DOHH2 (cell line): ENCODE data around the gene SPEM3.

Experiments
- H3F3A ChIP-seq: fragments of 200-600 bp; sonication (generic), shearing (Covaris generic); 2 replicates; pipeline ENCODE4 v1.6.0; 2016; ENCODE audit warnings: antibody characterized with exemption, mild to moderate bottlenecking; ENCODE audit not compliant: control insufficient read depth, insufficient read depth
- H3K27ac ChIP-seq: fragments of 200-600 bp; sonication (generic); 2 replicates; pipeline ENCODE4 v1.5.1; 2014; ENCODE audit warnings: low read depth, mild to moderate bottlenecking, low read length, moderate library complexity
- H3K27me3 ChIP-seq: fragments of 200-600 bp; sonication (generic); 2 replicates; pipeline ENCODE4 v1.6.1; 2014; ENCODE audit warnings: mild to moderate bottlenecking, low read length, mixed read lengths; ENCODE audit not compliant: control insufficient read depth
- H3K36me3 ChIP-seq: fragments of 200-600 bp; sonication (generic); 2 replicates; pipeline ENCODE4 v1.6.1; 2014; ENCODE audit warnings: mild to moderate bottlenecking, low read length, moderate library complexity, mixed read lengths; ENCODE audit not compliant: control insufficient read depth
- H3K4me1 ChIP-seq: fragments of 200-600 bp; sonication (generic); 2 replicates; pipeline ENCODE4 v1.6.1; 2014; ENCODE audit warnings: mild to moderate bottlenecking, low read length, mixed read lengths; ENCODE audit not compliant: control insufficient read depth
- H3K4me2 ChIP-seq: fragments of 200-600 bp; sonication (generic); 2 replicates; pipeline ENCODE4 v1.6.0; 2014; ENCODE audit warnings: mild to moderate bottlenecking, low read length, moderate library complexity
- H3K4me3 ChIP-seq: fragments of 200-600 bp; sonication (generic); 2 replicates; pipeline ENCODE4 v1.5.1; 2014; ENCODE audit warnings: mild to moderate bottlenecking, low read length, mixed read lengths
- H3K79me2 ChIP-seq: fragments of 200-600 bp; sonication (generic); 2 replicates; pipeline ENCODE4 v1.6.1; 2014; ENCODE audit warnings: mild to moderate bottlenecking, low read length, mixed read lengths; ENCODE audit not compliant: control insufficient read depth
- H3K9me2 ChIP-seq: fragments of 200-600 bp; sonication (generic); replicated peaks from 2 replicates; pipeline ENCODE4 v1.6.1; 2014; ENCODE audit warnings: mild to moderate bottlenecking, low read length, mixed read lengths; ENCODE audit not compliant: control insufficient read depth
- H3K9me3 ChIP-seq: fragments of 200-600 bp; sonication (generic); 2 replicates; pipeline ENCODE4 v1.6.1; 2014; ENCODE audit warnings: antibody characterized with exemption, low read length, mixed read lengths; ENCODE audit not compliant: control insufficient read depth, insufficient read depth
- H4K20me1 ChIP-seq: fragments of 200-600 bp; sonication (generic); 2 replicates; pipeline ENCODE4 v1.6.0; 2014; ENCODE audit warnings: low read depth, mild to moderate bottlenecking, antibody characterized with exemption, low read length, moderate library complexity; ENCODE audit not compliant: control insufficient read depth, insufficient read depth
- CTCF ChIP-seq: fragments of 200-600 bp; sonication (generic); IDR thresholded peaks from one replicate; pipeline ENCODE4 v1.5.1; 2014; ENCODE audit warnings: antibody characterized with exemption, mild to moderate bottlenecking, low read depth, low read length; ENCODE audit not compliant: poor library complexity, severe bottlenecking
- EZH2phosphoT487 ChIP-seq: fragments of 200-600 bp; sonication (generic); IDR thresholded peaks from 2 replicates; pipeline ENCODE4 v1.6.1; 2017; ENCODE audit warnings: borderline replicate concordance, mild to moderate bottlenecking, antibody characterized with exemption, low read length, moderate library complexity, mixed read lengths

The SPEM3 gene

GRCh38 chr17:7462474-7463371 lies 34.1 kb downstream of the SPEM3 start:
- Histone ChIP-seq H3K4me3 (no peak overlapping the region), H3K4me1 (peaks cover 18% of the 10 kb centered on the region), H3F3A (0 out of 2 replicates have a peak, but pooled peaks cover 2% of the 10 kb centered on the region), H4K20me1 (no peaks in the 10 kb centered on the region), H3K36me3 (no peaks in the 10 kb centered on the region; the same call in 1 of the 2 replicates), H3K4me2 (no peak overlapping the region), H3K27me3 (no peaks in the 10 kb centered on the region), H3K9me3 (no peaks in the 10 kb centered on the region), H3K79me2 (peaks cover 7% of the 10 kb centered on the region), H3K9me2 (no peaks in the 10 kb centered on the region), H3K27ac (no peak overlapping the region)
- TF ChIP-seq EZH2phosphoT487 (no peak), CTCF (no peak)

- Histone ChIP-seq H3K36me3 (no peaks in the 10 kb centered on the region; the same call in 1 of the 2 replicates), H3K27ac (no peak overlapping the region), H3K9me2 (no peaks in the 10 kb centered on the region), H3K4me2 (no peak overlapping the region), H4K20me1 (no peaks in the 10 kb centered on the region), H3K27me3 (no peaks in the 10 kb centered on the region), H3K4me1 (peaks cover 21% of the 10 kb centered on the region), H3K79me2 (peaks cover 8% of the 10 kb centered on the region), H3K9me3 (no peaks in the 10 kb centered on the region), H3F3A (0 out of 2 replicates have a peak, but pooled peaks cover 2% of the 10 kb centered on the region), H3K4me3 (no peak overlapping the region)
- TF ChIP-seq EZH2phosphoT487, result no peak
- TF ChIP-seq CTCF, result no peak
Observed at GRCh38 chr17:7463372-7463846, 34.8 kb downstream of the SPEM3 start.

GRCh38 chr17:7464081-7464480 lies 35.4 kb downstream of the SPEM3 start:
- TF ChIP-seq CTCF (no peak), EZH2phosphoT487 (no peak)
- no peak overlapping the region for H3K27ac ChIP-seq
- peaks cover 21% of the 10 kb centered on the region for H3K4me1 ChIP-seq

More at GRCh38 chr17:7464081-7464480, 35.4 kb downstream of the SPEM3 start:
- Histone ChIP-seq H3K79me2 (peaks cover 8% of the 10 kb centered on the region), H3K4me3 (no peak overlapping the region), H4K20me1 (no peaks in the 10 kb centered on the region), H3K9me3 (no peaks in the 10 kb centered on the region), H3K4me2 (no peak overlapping the region), H3K36me3 (no peaks in the 10 kb centered on the region; the same call in 1 of the 2 replicates), H3F3A (no peaks in the 10 kb centered on the region), H3K9me2 (no peaks in the 10 kb centered on the region), H3K27me3 (no peaks in the 10 kb centered on the region)
